Measurements from ENCODE around the gene MOCOS. TPM values are rescaled to one million over a fixed set of nuclear protein-coding genes. Genes with fewer than 3 reads are reported as not detected.
A peak's percentile ranks its signal among the peaks of the same experiment; 100 is the strongest.

Gene MOCOS
- total and polyA plus RNA-seq, 8 donors: 0.45 to 4.6 (median 2.7) TPM

- WGBS, 5 donors: 83 to 96% (median 90%) methylated on average over 2 of the region's 2 CpGs
- H3K4me1 ChIP-seq: peaks cover 18 to 35% (median 31%) of the 10 kb centered on the region in 4 donors
- H3K36me3 ChIP-seq: no peaks in the 10 kb centered on the region
- no peak overlapping the region for H3K4me3 ChIP-seq
- H3K27me3 ChIP-seq: peaks cover 0 to 12% (median 0%) of the 10 kb centered on the region in 3 donors
- intact Hi-C loops (cut with DNase I; ENCODE audit: low total_unique reads): no loop called here
- no peak overlapping the region for H3K27ac ChIP-seq
- DNase-seq: no peak
- TF ChIP-seq EP300 (IDR thresholded peaks at IDR 0.05) (no peak), POLR2A (IDR thresholded peaks at IDR 0.05) (no peak), POLR2AphosphoS5 (IDR thresholded peaks at IDR 0.05) (no peak), CTCF (IDR thresholded peaks at IDR 0.05) (no peak)
- no peaks in the 10 kb centered on the region for H3K9me3 ChIP-seq
Observed at GRCh38 chr18:36183987-36184386, 3.3 kb upstream of the MOCOS start.

- no peak for TF ChIP-seq CTCF (IDR thresholded peaks at IDR 0.05)
- Histone ChIP-seq H3K4me3 (no peak overlapping the region), H3K27me3 (peaks cover 0 to 12% (median 0%) of the 10 kb centered on the region in 3 donors), H3K27ac (no peak overlapping the region), H3K36me3 (no peaks in the 10 kb centered on the region), H3K9me3 (no peaks in the 10 kb centered on the region), H3K4me1 (peaks cover 14 to 28% (median 26%) of the 10 kb centered on the region in 4 donors)
- intact Hi-C loops (cut with DNase I; ENCODE audit: low total_unique reads): no loop called here
- WGBS, 5 donors: 83 to 94% (median 89%) methylated on average over 3 of the region's 3 CpGs
- no peak for DNase-seq
Observed at GRCh38 chr18:36185157-36185556, 2.1 kb upstream of the MOCOS start.

GRCh38 chr18:36185901-36186460, 1.3 kb upstream of the MOCOS start:
- Histone ChIP-seq H3K36me3 (no peaks in the 10 kb centered on the region), H3K4me3 (peak overlapping the region in 2 of 4 donors; percentile 66 to 68), H3K27ac (no peak overlapping the region), H3K27me3 (peaks cover 0 to 12% (median 0%) of the 10 kb centered on the region in 3 donors), H3K4me1 (peaks cover 14 to 25% (median 22%) of the 10 kb centered on the region in 4 donors), H3K9me3 (no peaks in the 10 kb centered on the region)
- no peak for TF ChIP-seq POLR2AphosphoS5 (IDR thresholded peaks at IDR 0.05)
- no peak for TF ChIP-seq EP300 (IDR thresholded peaks at IDR 0.05)
- no peak for TF ChIP-seq POLR2A (IDR thresholded peaks at IDR 0.05)
- no peak for TF ChIP-seq CTCF (IDR thresholded peaks at IDR 0.05)
- 80 to 87% (median 84%) methylated on average over 15 to 18 of the region's 18 CpGs for WGBS, 5 donors
- no peak for DNase-seq
- intact Hi-C loops (cut with DNase I; ENCODE audit: low total_unique reads): no loop called here

GRCh38 chr18:36186461-36187192, 670 bp upstream of the MOCOS start:
- Histone ChIP-seq H3K4me1 (peaks cover 14 to 25% (median 22%) of the 10 kb centered on the region in 4 donors), H3K9me3 (no peaks in the 10 kb centered on the region), H3K27ac (peak overlapping the region; percentile 22 to 79 (median 73)), H3K4me3 (peak overlapping the region; percentile 64 to 71 (median 67)), H3K27me3 (peaks cover 0 to 12% (median 0%) of the 10 kb centered on the region in 3 donors), H3K36me3 (no peaks in the 10 kb centered on the region)
- 6 to 11% (median 9%) methylated on average over 44 to 47 of the region's 47 CpGs for WGBS, 5 donors
- intact Hi-C loops (cut with DNase I; ENCODE audit: low total_unique reads): no loop called here
- no peak for TF ChIP-seq POLR2AphosphoS5 (IDR thresholded peaks at IDR 0.05)
- no peak for TF ChIP-seq CTCF (IDR thresholded peaks at IDR 0.05)
- no peak for TF ChIP-seq POLR2A (IDR thresholded peaks at IDR 0.05)
- TF ChIP-seq EP300 (IDR thresholded peaks at IDR 0.05): no peak
- peak; percentile 40 to 69 for DNase-seq
